ENCODE data around the gene DBN1. TPM values are rescaled to one million over a fixed set of nuclear protein-coding genes. Genes with fewer than 3 reads are reported as not detected.
A peak's percentile ranks its signal among the peaks of the same experiment; 100 is the strongest.

Gene DBN1
- total RNA-seq, 1 experiment from 2014 or later = 286 TPM

DNA sequence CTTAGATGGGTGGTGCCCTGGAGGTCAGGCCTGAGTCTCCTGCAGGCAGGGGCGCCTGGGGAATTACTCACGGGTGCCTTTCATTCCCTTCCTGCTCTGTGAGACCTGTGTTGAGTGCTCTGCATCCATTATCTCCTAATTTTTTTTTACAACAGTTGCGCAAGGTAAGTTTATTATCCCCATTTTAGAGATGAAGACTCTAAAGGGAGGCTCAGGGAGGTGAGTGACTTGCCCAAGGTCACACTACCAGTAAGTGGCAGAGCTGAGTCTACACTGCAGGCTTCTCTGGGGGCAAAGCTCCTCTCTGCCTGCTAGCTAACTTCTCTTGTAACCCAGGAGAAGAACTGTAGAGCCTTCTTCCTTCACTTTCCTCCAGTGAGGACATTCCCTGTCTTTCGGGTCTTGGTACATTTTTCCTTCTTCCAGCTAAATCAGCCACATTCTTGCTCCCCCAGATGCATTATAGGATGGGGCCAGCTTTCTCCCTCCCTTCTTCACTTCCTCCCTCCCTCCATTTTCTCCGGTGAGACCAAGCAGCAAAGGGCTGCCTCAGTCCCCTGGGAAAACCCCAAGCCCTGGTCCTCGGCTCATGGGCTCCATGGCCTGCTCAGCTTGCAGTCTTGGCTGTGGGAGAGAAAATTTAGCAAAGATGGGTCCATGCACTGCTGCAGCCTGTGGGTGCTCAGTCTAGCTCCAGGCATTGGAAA is 25.0 kb downstream of the DBN1 start:
- ChIA-PET POLR2A (ENCODE audit: low non-redundant PET) (no interaction called here), CTCF (no interaction called here)
- Histone ChIP-seq H3K4me3 (ENCODE audit: low read depth, low read length, poor library complexity, severe bottlenecking) (no peak overlapping the region), H3K4me1 (ENCODE audit: insufficient read depth, low read length, poor library complexity, severe bottlenecking) (peaks cover 4% of the 10 kb centered on the region), H3K27me3 (replicated peaks; ENCODE audit: insufficient read depth, low read depth, low read length, poor library complexity) (no peaks in the 10 kb centered on the region), H3K36me3 (ENCODE audit: insufficient read depth, low read length, poor library complexity, severe bottlenecking) (no peaks in the 10 kb centered on the region), H3K27ac (ENCODE audit: low read depth, low read length, poor library complexity, severe bottlenecking) (no peak overlapping the region), H3K9me3 (ENCODE audit: low read depth, low read length, poor library complexity, severe bottlenecking) (no peaks in the 10 kb centered on the region)
- no peak for DNase-seq (ENCODE audit: low spot score)
- BruUV-seq (replicated peaks) = no TSS peak
- no peak for TF ChIP-seq EZH2 (IDR thresholded peaks at IDR 0.05; ENCODE audit: borderline replicate concordance, low read depth, low read length, poor library complexity, severe bottlenecking)
- TF ChIP-seq, protein P1, sequence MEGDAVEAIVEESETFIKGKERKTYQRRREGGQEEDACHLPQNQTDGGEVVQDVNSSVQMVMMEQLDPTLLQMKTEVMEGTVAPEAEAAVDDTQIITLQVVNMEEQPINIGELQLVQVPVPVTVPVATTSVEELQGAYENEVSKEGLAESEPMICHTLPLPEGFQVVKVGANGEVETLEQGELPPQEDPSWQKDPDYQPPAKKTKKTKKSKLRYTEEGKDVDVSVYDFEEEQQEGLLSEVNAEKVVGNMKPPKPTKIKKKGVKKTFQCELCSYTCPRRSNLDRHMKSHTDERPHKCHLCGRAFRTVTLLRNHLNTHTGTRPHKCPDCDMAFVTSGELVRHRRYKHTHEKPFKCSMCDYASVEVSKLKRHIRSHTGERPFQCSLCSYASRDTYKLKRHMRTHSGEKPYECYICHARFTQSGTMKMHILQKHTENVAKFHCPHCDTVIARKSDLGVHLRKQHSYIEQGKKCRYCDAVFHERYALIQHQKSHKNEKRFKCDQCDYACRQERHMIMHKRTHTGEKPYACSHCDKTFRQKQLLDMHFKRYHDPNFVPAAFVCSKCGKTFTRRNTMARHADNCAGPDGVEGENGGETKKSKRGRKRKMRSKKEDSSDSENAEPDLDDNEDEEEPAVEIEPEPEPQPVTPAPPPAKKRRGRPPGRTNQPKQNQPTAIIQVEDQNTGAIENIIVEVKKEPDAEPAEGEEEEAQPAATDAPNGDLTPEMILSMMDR (conservative IDR thresholded peaks at IDR 0.05; ENCODE audit: low read depth, low read length) = no peak
- intact Hi-C loops (cut with micrococcal nuclease; ENCODE audit: unreplicated experiment) = loop anchor here (2.0 kb wide), 1 partner anchor 334 kb away; no protein-coding TSS in a partner anchor

DNA sequence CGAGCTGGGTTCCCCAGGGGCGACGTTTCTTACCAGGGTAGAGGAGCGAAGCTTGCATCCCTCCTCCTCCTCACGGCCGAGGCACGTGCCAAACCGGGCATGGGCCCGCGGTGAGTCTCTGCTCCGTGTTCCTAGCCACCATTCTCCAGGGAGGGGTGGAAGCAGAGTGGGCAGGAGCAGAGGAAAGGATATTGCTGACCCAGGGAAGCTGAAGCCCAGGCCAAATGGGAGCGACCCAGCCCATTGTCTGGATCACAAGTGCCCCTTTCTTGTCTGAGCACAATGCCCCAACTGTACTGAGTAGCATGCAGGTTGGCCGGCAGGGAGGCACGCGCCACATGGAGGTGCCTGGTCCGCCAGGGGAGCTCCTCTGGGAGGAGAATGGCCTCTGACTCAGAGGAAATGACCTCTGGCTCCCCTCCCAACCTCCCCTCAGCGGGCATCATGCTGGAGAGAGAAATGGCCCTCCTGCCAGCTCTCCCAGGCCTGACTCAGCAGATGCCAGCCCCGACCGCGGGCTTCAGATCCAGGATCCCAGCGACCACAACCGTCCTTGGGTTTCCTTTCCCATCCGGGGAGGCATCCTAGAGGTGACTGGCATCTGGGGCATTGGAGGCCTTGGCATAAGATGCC is 25.7 kb downstream of the DBN1 start:
- ChIA-PET CTCF (interaction anchor here (0.7 kb wide), 1 partner anchor 65 kb away, joined by 3 read pairs; no protein-coding TSS in a partner anchor), POLR2A (ENCODE audit: low non-redundant PET) (no interaction called here)
- Histone ChIP-seq H3K9me3 (ENCODE audit: low read depth, low read length, poor library complexity, severe bottlenecking) (no peaks in the 10 kb centered on the region), H3K27me3 (replicated peaks; ENCODE audit: insufficient read depth, low read depth, low read length, poor library complexity) (no peaks in the 10 kb centered on the region), H3K36me3 (ENCODE audit: insufficient read depth, low read length, poor library complexity, severe bottlenecking) (no peaks in the 10 kb centered on the region), H3K27ac (ENCODE audit: low read depth, low read length, poor library complexity, severe bottlenecking) (no peak overlapping the region), H3K4me1 (ENCODE audit: insufficient read depth, low read length, poor library complexity, severe bottlenecking) (peaks cover 4% of the 10 kb centered on the region), H3K4me3 (ENCODE audit: low read depth, low read length, poor library complexity, severe bottlenecking) (no peak overlapping the region)
- TF ChIP-seq EZH2 (IDR thresholded peaks at IDR 0.05; ENCODE audit: borderline replicate concordance, low read depth, low read length, poor library complexity, severe bottlenecking) = no peak
- TF ChIP-seq, protein P1 (conservative IDR thresholded peaks at IDR 0.05; ENCODE audit: low read depth, low read length) = no peak
- no TSS peak for BruUV-seq (replicated peaks)
- intact Hi-C loops (cut with micrococcal nuclease; ENCODE audit: unreplicated experiment) = loop anchor here (2.0 kb wide), 1 partner anchor 333 kb away; no protein-coding TSS in a partner anchor
- DNase-seq (ENCODE audit: low spot score) = no peak

DNA sequence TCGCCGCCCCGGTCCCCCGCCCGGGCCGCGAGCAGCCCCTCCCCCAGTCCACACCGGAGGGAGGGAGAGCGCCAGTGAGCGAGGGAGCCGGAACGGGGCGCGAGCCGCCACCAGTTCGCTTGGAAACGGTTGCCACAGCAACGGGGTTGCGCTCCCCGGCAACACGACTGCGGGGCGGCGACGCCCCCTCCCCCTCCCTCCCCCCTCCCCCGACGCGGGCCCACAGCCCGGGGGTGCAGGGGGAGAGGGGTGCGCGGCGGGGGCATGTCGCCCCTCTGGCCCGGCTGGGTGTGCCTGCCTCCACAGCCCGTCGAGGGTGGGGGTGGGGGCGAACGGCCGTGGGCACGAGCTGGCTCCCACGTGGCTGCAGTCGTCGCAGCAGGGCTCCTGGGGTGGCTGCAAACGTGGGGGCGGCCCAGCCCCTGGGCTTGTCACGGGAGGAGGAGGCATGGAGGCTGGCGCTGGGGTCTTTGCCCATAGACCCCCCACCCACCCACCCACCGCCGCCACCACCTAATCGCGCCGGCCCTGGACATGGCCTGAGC is 26.3 kb downstream of the DBN1 start:
- no peaks in the 10 kb centered on the region for H3K36me3 ChIP-seq (ENCODE audit: insufficient read depth, low read length, poor library complexity, severe bottlenecking)
- intact Hi-C loops (cut with micrococcal nuclease; ENCODE audit: unreplicated experiment) = no loop called here
- CTCF ChIA-PET = interaction anchor here (0.7 kb wide), 1 partner anchor 64 kb away, joined by 3 read pairs; no protein-coding TSS in a partner anchor
- POLR2A ChIA-PET (ENCODE audit: low non-redundant PET) = no interaction called here
- peak overlapping the region; percentile 66 for H3K4me3 ChIP-seq (ENCODE audit: low read depth, low read length, poor library complexity, severe bottlenecking)
- H3K4me1 ChIP-seq (ENCODE audit: insufficient read depth, low read length, poor library complexity, severe bottlenecking) = peaks cover 4% of the 10 kb centered on the region
- BruUV-seq (replicated peaks) = no TSS peak
- H3K27me3 ChIP-seq (replicated peaks; ENCODE audit: insufficient read depth, low read depth, low read length, poor library complexity) = no peaks in the 10 kb centered on the region
- no peak overlapping the region for H3K27ac ChIP-seq (ENCODE audit: low read depth, low read length, poor library complexity, severe bottlenecking)
- no peak for TF ChIP-seq EZH2 (IDR thresholded peaks at IDR 0.05; ENCODE audit: borderline replicate concordance, low read depth, low read length, poor library complexity, severe bottlenecking)
- TF ChIP-seq, protein P1 (conservative IDR thresholded peaks at IDR 0.05; ENCODE audit: low read depth, low read length) = no peak
- no peaks in the 10 kb centered on the region for H3K9me3 ChIP-seq (ENCODE audit: low read depth, low read length, poor library complexity, severe bottlenecking)
- DNase-seq (ENCODE audit: low spot score) = peak; percentile 52

Data from A673 (cell line).